GM12878 (cell line): ENCODE results near the gene CREB5. TPM values are rescaled to one million over a fixed set of nuclear protein-coding genes. Genes with fewer than 3 reads are reported as not detected.
A peak's percentile ranks its signal among the peaks of the same experiment; 100 is the strongest.

ENCODE experiments used
- ASH2L ChIP-seq: fragments of 300-600, 200-600 bp; sonication (generic); IDR thresholded peaks from 2 replicates; pipeline ENCODE4 v1.6.1; 2017; ENCODE audit warnings: low read depth, mild to moderate bottlenecking, borderline replicate concordance
- ATF3 ChIP-seq: IDR thresholded peaks from 2 replicates; pipeline ENCODE4 v1.6.1; 2011; ENCODE audit warnings: low read depth, mild to moderate bottlenecking, low read length, moderate library complexity, borderline replicate concordance; ENCODE audit errors: extremely low read depth
- BHLHE40 ChIP-seq, 2 experiments: fragments of 450-650 bp in 1 of 2; IDR thresholded peaks; 2 replicates each; pipeline ENCODE4 v1.6.1; 2011 to 2017; ENCODE audit warnings: low read depth in 2 of 2, borderline replicate concordance in 1 of 2, improper control_type of control experiment in 1 of 2, low read length in 1 of 2, mild to moderate bottlenecking in 1 of 2
- HDGF ChIP-seq: fragments of 450-650 bp; IDR thresholded peaks from 2 replicates; pipeline ENCODE4 v1.6.1; 2016; ENCODE audit warnings: antibody characterized with exemption
- IKZF2 ChIP-seq, 2 experiments: fragments of 450-650 bp; IDR thresholded peaks; 2 replicates each; pipeline ENCODE4 v1.6.1; 2017; ENCODE audit warnings: mild to moderate bottlenecking in 2 of 2, moderate library complexity in 2 of 2
- IRF4 ChIP-seq: IDR thresholded peaks from 2 replicates; pipeline ENCODE4 v1.6.1; 2011; ENCODE audit warnings: low read depth, low read length
- JUND ChIP-seq: IDR thresholded peaks from 2 replicates; pipeline ENCODE4 v1.6.1; 2012; ENCODE audit warnings: low read depth, mild to moderate bottlenecking, low read length, improper control_type of control experiment, moderate library complexity
- MXI1 ChIP-seq: fragments of 150-350 bp; IDR thresholded peaks from 2 replicates; pipeline ENCODE4 v1.6.1; 2011; ENCODE audit warnings: low read depth, mild to moderate bottlenecking, inconsistent platforms, low read length, improper control_type of control experiment
- NFYB ChIP-seq: IDR thresholded peaks from 2 replicates; pipeline ENCODE4 v1.6.1; 2011; ENCODE audit warnings: low read depth, mild to moderate bottlenecking, low read length, improper control_type of control experiment, moderate library complexity; ENCODE audit not compliant: insufficient read depth
- NR2C1 ChIP-seq: fragments of 450-650 bp; IDR thresholded peaks from 2 replicates; pipeline ENCODE4 v1.6.1; 2017; ENCODE audit warnings: antibody characterized with exemption, mild to moderate bottlenecking, moderate library complexity
- POLR2AphosphoS5 ChIP-seq: IDR thresholded peaks from 2 replicates; pipeline ENCODE4 v1.6.1; 2011; ENCODE audit warnings: mild to moderate bottlenecking, low read length, inconsistent platforms
- RB1 ChIP-seq: fragments of 450-650 bp; formaldehyde crosslinking; IDR thresholded peaks from 2 replicates; pipeline ENCODE4 v1.6.1; 2017; ENCODE audit warnings: mild to moderate bottlenecking, borderline replicate concordance
- TBL1XR1 ChIP-seq: IDR thresholded peaks from 2 replicates; pipeline ENCODE4 v1.6.1; 2012; ENCODE audit warnings: low read depth, low read length, improper control_type of control experiment
- USF2 ChIP-seq: IDR thresholded peaks from 2 replicates; pipeline ENCODE4 v1.6.1; 2011; ENCODE audit warnings: low read depth, low read length, improper control_type of control experiment, borderline replicate concordance
- WRNIP1 ChIP-seq: IDR thresholded peaks from 2 replicates; pipeline ENCODE4 v1.6.1; 2011; ENCODE audit warnings: low read depth, low read length, improper control_type of control experiment, borderline replicate concordance
- ZBTB11 ChIP-seq: fragments of 450-650 bp; formaldehyde crosslinking; IDR thresholded peaks from 2 replicates; pipeline ENCODE4 v1.5.0; 2022; ENCODE audit warnings: mild to moderate bottlenecking, missing genetic modification characterization
- ZBTB33 ChIP-seq: fragments of 450-650 bp; IDR thresholded peaks from 2 replicates; pipeline ENCODE4 v1.6.1; 2017; ENCODE audit warnings: mild to moderate bottlenecking
- ZNF207 ChIP-seq: fragments of 450-650 bp; IDR thresholded peaks from 2 replicates; pipeline ENCODE4 v1.6.1; 2014; ENCODE audit warnings: antibody characterized with exemption, mild to moderate bottlenecking, borderline replicate concordance
- ZSCAN29 ChIP-seq: fragments of 450-650 bp; IDR thresholded peaks from 2 replicates; pipeline ENCODE4 v1.6.1; 2017; ENCODE audit warnings: mild to moderate bottlenecking, moderate library complexity
- polyA plus RNA-seq, 11 experiments: library from polyadenylated mRNA; depleted of rRNA in 4 of 11; unstranded in 6 of 11; stranded (reverse) in 5 of 11; fragments of >200 nt; fragmentation: Nextera tagmentation in 4 of 11; fragmentation: Illumina TruSeq in 1 of 11; extraction: Ambion mirVana in 4 of 11; extraction: Trizol in 1 of 11; gene quantifications; 1 replicate in 1 of 11; 2 replicates in 10 of 11; pipeline versions ENCODE4 v1.2.1 to v1.2.3, GENCODE V29; 2011 to 2016; ENCODE audit warnings: inconsistent platforms in 2 of 11, missing spikeins in 2 of 11, low read depth in 1 of 11
- total RNA-seq, 4 experiments: library from RNA; depleted of rRNA in 3 of 4; stranded (reverse); fragments of >200 nt in 3 of 4; fragmentation: Illumina TruSeq in 1 of 4; extraction: Trizol in 1 of 4; gene quantifications; 2 replicates each; pipeline versions ENCODE4 v1.2.1 to v1.2.3, GENCODE V29; 2013 to 2021

The CREB5 gene
- total and polyA plus RNA-seq, 10 of the 15 experiments (the other 5 are each of a cell fraction or from before 2014, with no cell fraction given), result 12.9 to 74.1 (median 53.0) TPM

GRCh38 chr7:28539289-28539981, 127.1 kb downstream of the CREB5 start (continued):
- TF ChIP-seq ZBTB11 (CRISPR knock-in tag), result no peak
- TF ChIP-seq JUND, result peak; percentile 93; the same call in 1 of the 2 replicates
- TF ChIP-seq ZNF207, result no peak
- 0 out of 2 replicates have a peak, but pooled peaks have one; percentile 35 for TF ChIP-seq MXI1
- TF ChIP-seq TBL1XR1, result peak; percentile 72; the same call in 1 of the 2 replicates
- TF ChIP-seq HDGF, result no peak
- TF ChIP-seq IRF4, result peak; percentile 99
- TF ChIP-seq ATF3, result no peak
- peak; percentile 64 to 74; a peak in 3 of 4 replicates for TF ChIP-seq BHLHE40 (IDR thresholded peaks at IDR 0.05; ENCODE audit: borderline replicate concordance in 1 of 2, low read depth in 2 of 2, low read length in 1 of 2)
- peak; percentile 52; the same call in 1 of the 2 replicates for TF ChIP-seq RB1
- no peak for TF ChIP-seq ASH2L
- no peak for TF ChIP-seq ZSCAN29
- TF ChIP-seq WRNIP1, result 0 out of 2 replicates have a peak, but pooled peaks have one; percentile 77
- no peak for TF ChIP-seq NR2C1
- TF ChIP-seq ZBTB33, result no peak
- TF ChIP-seq POLR2AphosphoS5, result no peak
- peak; percentile 95 to 96 for TF ChIP-seq IKZF2 (IDR thresholded peaks at IDR 0.05)
- TF ChIP-seq NFYB, result no peak
- TF ChIP-seq USF2, result no peak
